Measurements from ENCODE around the gene CPNE5. TPM values are rescaled to one million over a fixed set of nuclear protein-coding genes. Genes with fewer than 3 reads are reported as not detected.

Gene CPNE5
- total RNA-seq, 1 donor from 2014 or later: 0.24 TPM

DNA sequence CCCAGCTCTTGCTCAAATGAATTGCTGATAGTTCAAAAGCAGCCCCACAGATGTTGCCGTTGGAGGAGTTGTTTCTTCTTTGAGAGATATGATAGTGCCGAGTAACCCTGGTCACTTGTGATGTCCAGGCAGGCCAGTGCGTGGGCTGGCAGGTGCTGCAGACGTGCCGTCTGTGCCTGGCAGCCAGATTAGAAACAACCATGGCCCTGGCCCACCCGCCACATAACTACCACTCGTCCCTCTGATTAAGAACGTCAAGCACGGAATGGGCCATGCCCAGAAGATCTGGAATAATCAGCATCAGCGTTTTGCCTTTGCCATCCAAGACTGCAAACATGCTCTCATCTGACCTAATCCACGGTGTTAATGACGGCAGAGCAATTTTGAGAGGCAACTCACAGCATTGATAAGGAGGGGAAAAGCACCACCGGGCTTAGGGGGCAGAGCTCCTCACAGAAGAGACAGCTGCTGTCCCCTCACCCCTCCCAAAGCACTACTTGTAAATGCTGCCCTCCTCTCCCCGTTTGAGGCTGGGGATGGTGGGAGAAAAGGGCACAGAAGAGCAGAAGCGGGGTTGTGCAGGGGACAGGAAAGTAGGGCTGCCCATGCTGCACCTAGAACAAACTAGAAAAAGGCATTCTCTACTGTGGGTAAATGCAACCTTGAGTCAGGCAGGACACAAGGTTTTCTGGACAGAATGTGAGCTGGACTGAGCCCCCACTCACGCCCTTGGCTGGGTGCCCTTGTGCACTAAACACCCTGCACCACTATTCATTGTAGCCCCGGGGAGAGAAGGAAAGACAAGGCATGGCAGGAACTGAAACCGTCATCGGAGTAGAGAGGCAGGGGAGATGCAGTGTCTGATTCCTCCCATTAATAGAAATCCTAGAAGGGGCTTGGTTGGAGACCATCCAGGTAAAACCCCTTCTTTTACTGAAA is 5.3 kb upstream of the CPNE5 start:
- Mint-ChIP-seq H3K36me3 (ENCODE audit: insufficient read depth) (no peaks in the 10 kb centered on the region), H3K27me3 (peaks cover 71% of the 10 kb centered on the region), H3K9me3 (ENCODE audit: low read depth) (no peaks in the 10 kb centered on the region), H3K27ac (no peak overlapping the region), H3K4me1 (ENCODE audit: low read depth) (peaks cover 18% of the 10 kb centered on the region), H3K4me3 (ENCODE audit: low read depth) (no peak overlapping the region)
- no peak for TF ChIP-seq CTCF (IDR thresholded peaks at IDR 0.05; ENCODE audit: unreplicated experiment)
- no peak for DNase-seq (ENCODE audit: low spot score, unreplicated experiment)

GRCh38 chr6:36843170-36843569 is 3.9 kb upstream of the CPNE5 start:
- peaks cover 71% of the 10 kb centered on the region for H3K27me3 Mint-ChIP-seq
- no peak for DNase-seq (ENCODE audit: low spot score, unreplicated experiment)
- peaks cover 7% of the 10 kb centered on the region for H3K4me1 Mint-ChIP-seq (ENCODE audit: low read depth)
- H3K27ac Mint-ChIP-seq: no peak overlapping the region
- H3K36me3 Mint-ChIP-seq (ENCODE audit: insufficient read depth): no peaks in the 10 kb centered on the region
- no peak for TF ChIP-seq CTCF (IDR thresholded peaks at IDR 0.05; ENCODE audit: unreplicated experiment)
- no peaks in the 10 kb centered on the region for H3K9me3 Mint-ChIP-seq (ENCODE audit: low read depth)
- H3K4me3 Mint-ChIP-seq (ENCODE audit: low read depth): no peak overlapping the region

GRCh38 chr6:36841756-36842155 is 2.5 kb upstream of the CPNE5 start:
- H3K4me3 Mint-ChIP-seq (ENCODE audit: low read depth): no peak overlapping the region
- H3K27ac Mint-ChIP-seq: no peak overlapping the region
- peaks cover 7% of the 10 kb centered on the region for H3K4me1 Mint-ChIP-seq (ENCODE audit: low read depth)
- H3K36me3 Mint-ChIP-seq (ENCODE audit: insufficient read depth): no peaks in the 10 kb centered on the region
- no peak for DNase-seq (ENCODE audit: low spot score, unreplicated experiment)
- no peak for TF ChIP-seq CTCF (IDR thresholded peaks at IDR 0.05; ENCODE audit: unreplicated experiment)
- peaks cover 79% of the 10 kb centered on the region for H3K27me3 Mint-ChIP-seq
- H3K9me3 Mint-ChIP-seq (ENCODE audit: low read depth): no peaks in the 10 kb centered on the region

GRCh38 chr6:36840432-36841403 is 1.5 kb upstream of the CPNE5 start:
- H3K9me3 Mint-ChIP-seq (ENCODE audit: low read depth): no peaks in the 10 kb centered on the region
- TF ChIP-seq CTCF (IDR thresholded peaks at IDR 0.05; ENCODE audit: unreplicated experiment): no peak
- DNase-seq (ENCODE audit: low spot score, unreplicated experiment): no peak
- H3K27me3 Mint-ChIP-seq: peaks cover 84% of the 10 kb centered on the region
- peak overlapping the region; percentile 62 for H3K4me3 Mint-ChIP-seq (ENCODE audit: low read depth)
- H3K27ac Mint-ChIP-seq: no peak overlapping the region
- no peaks in the 10 kb centered on the region for H3K36me3 Mint-ChIP-seq (ENCODE audit: insufficient read depth)
- peaks cover 7% of the 10 kb centered on the region for H3K4me1 Mint-ChIP-seq (ENCODE audit: low read depth)
